ENCODE data around the gene LTBP3. TPM values are rescaled to one million over a fixed set of nuclear protein-coding genes. Genes with fewer than 3 reads are reported as not detected.

Gene LTBP3
- total and polyA plus RNA-seq, 2 donors from 2014 or later, result 61.6 to 165 TPM

DNA sequence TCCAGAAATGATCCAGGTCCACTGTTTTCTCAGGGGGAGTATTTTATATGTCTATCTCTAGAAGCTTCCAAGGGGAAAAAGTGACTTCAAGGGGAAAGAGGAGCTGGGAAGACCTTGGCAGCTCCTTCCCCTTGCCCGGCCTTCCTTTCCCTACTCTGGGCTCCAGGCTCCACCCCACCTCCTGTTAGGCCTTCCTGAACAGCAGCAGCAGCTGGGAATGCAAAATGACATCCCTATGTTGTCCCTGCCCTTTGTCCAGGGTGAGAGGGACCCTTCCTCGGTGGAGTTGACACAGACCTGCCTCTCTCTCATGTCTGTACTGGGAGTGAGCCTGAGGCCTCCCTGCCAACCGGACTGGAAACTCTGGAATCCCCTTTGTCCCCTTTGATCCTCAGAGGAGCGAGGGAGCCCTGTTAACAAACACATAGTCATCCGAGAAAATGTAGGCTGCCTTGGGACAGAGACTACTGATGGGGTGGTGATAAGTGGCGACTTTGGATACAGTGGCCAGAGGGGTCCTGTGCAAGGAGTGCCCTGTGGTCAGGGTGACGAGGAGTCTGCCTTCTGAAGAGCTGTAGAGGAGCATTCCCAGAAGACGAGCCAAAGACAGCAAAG is 68.3 kb downstream of the LTBP3 start:
- Histone ChIP-seq H3K4me1 (ENCODE audit: control insufficient read depth in 2 of 3, insufficient read depth in 2 of 3, low read depth in 1 of 3, low read length in 3 of 3) (peaks cover 27 to 82% (median 70%) of the 10 kb centered on the region in 3 donors), H3K9ac (ENCODE audit: low read length in 3 of 3) (peak overlapping the region in 2 of 3 donors; percentile 43 to 91), H3K4me3 (ENCODE audit: low read length in 3 of 3) (peak overlapping the region in 1 of 3 donors; percentile 29), H3K27me3 (ENCODE audit: control insufficient read depth, insufficient read depth, low read length) (no peaks in the 10 kb centered on the region), H3K36me3 (ENCODE audit: control insufficient read depth in 2 of 3, insufficient read depth in 3 of 3, low read length in 3 of 3) (no peaks in the 10 kb centered on the region), H3K9me3 (ENCODE audit: control insufficient read depth in 2 of 3, insufficient read depth in 1 of 3, low read length in 3 of 3) (no peaks in the 10 kb centered on the region), H3K27ac (ENCODE audit: low read depth in 2 of 2, low read length in 2 of 2) (peak overlapping the region; percentile 98 to 99)
- intact Hi-C loops (cut with DNase I), result no loop called here
- TF ChIP-seq, protein P1, sequence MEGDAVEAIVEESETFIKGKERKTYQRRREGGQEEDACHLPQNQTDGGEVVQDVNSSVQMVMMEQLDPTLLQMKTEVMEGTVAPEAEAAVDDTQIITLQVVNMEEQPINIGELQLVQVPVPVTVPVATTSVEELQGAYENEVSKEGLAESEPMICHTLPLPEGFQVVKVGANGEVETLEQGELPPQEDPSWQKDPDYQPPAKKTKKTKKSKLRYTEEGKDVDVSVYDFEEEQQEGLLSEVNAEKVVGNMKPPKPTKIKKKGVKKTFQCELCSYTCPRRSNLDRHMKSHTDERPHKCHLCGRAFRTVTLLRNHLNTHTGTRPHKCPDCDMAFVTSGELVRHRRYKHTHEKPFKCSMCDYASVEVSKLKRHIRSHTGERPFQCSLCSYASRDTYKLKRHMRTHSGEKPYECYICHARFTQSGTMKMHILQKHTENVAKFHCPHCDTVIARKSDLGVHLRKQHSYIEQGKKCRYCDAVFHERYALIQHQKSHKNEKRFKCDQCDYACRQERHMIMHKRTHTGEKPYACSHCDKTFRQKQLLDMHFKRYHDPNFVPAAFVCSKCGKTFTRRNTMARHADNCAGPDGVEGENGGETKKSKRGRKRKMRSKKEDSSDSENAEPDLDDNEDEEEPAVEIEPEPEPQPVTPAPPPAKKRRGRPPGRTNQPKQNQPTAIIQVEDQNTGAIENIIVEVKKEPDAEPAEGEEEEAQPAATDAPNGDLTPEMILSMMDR (IDR thresholded peaks at IDR 0.05; ENCODE audit: borderline replicate concordance, extremely low read depth, insufficient read depth), result no peak
- FAIRE-seq, result no peak
- DNase-seq, result peak in 2 of 5 donors; percentile 72 to 76

DNA sequence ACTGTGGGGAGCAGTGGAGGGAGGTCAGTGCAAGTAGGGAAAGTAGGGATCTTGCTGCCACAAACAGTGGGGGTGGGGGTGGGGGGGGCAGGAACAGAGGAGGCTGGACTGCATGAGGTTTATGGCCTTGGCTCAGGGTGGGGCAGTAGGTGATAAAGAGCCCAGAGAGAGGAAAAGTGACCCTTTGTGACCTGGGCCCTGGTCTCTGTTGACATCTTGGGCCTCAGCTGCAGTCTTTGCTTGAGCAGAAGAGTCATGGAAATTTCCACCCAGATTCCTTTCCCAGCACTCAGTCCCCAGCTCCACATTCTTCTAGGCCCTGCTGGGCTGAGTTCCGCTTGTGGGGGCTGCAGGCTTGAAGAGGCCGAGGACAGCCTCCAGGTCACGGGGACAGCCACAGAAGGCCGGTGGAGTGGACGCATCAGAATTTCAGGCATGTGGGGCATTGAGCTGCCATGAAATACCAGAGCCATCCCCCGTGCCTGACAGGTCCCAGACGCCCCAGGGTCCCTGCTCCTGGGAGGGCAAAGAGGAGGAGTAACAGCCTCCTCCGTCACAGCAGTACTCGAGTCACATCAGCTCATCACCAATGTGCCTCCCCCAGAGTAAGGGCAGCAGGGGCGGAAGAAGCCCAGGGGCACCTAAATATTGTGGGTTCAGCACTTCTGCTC is 69.0 kb downstream of the LTBP3 start:
- DNase-seq (peak; percentile 83 to 93 (median 87)), FAIRE-seq (no peak)
- intact Hi-C loops (cut with DNase I), result no loop called here
- peak overlapping the region; percentile 98 to 99 for H3K27ac ChIP-seq (ENCODE audit: low read depth in 2 of 2, low read length in 2 of 2)
- peaks cover 27 to 76% (median 70%) of the 10 kb centered on the region in 3 donors for H3K4me1 ChIP-seq (ENCODE audit: control insufficient read depth in 2 of 3, insufficient read depth in 2 of 3, low read depth in 1 of 3, low read length in 3 of 3)
- H3K4me3 ChIP-seq (ENCODE audit: low read length in 3 of 3), result peak overlapping the region in 1 of 3 donors; percentile 59
- H3K36me3 ChIP-seq (ENCODE audit: control insufficient read depth in 2 of 3, insufficient read depth in 3 of 3, low read length in 3 of 3), result no peaks in the 10 kb centered on the region
- TF ChIP-seq, protein P1 (IDR thresholded peaks at IDR 0.05; ENCODE audit: borderline replicate concordance, extremely low read depth, insufficient read depth), result no peak
- H3K27me3 ChIP-seq (ENCODE audit: control insufficient read depth, insufficient read depth, low read length), result no peaks in the 10 kb centered on the region
- H3K9ac ChIP-seq (ENCODE audit: low read length in 3 of 3), result peak overlapping the region in 2 of 3 donors; percentile 68 to 91
- H3K9me3 ChIP-seq (ENCODE audit: control insufficient read depth in 2 of 3, insufficient read depth in 1 of 3, low read length in 3 of 3), result no peaks in the 10 kb centered on the region

Other genes with a start within 250 kb of the LTBP3 start
- gene CDC42EP2, start 243.5 kb downstream of the LTBP3 start, total RNA-seq, result 13.7 TPM
- 19.4 TPM for gene CDC42EP2, start 243.5 kb downstream of the LTBP3 start, polyA plus RNA-seq (ENCODE audit: insufficient read depth, low read depth, low replicate concordance)
- 58.5 TPM for gene DPF2, start 224.5 kb downstream of the LTBP3 start, total RNA-seq
- 25.9 TPM for gene DPF2, start 224.5 kb downstream of the LTBP3 start, polyA plus RNA-seq (ENCODE audit: insufficient read depth, low read depth, low replicate concordance)
- 0.19 TPM for gene TIGD3, start 203.6 kb downstream of the LTBP3 start, total RNA-seq
- 0.95 TPM for gene TIGD3, start 203.6 kb downstream of the LTBP3 start, polyA plus RNA-seq (ENCODE audit: insufficient read depth, low read depth, low replicate concordance)
- 14.7 TPM for gene SLC25A45, start 175.7 kb downstream of the LTBP3 start, total RNA-seq
- 4.1 TPM for gene SLC25A45, start 175.7 kb downstream of the LTBP3 start, polyA plus RNA-seq (ENCODE audit: insufficient read depth, low read depth, low replicate concordance)
- gene FRMD8, start 171.7 kb downstream of the LTBP3 start, total RNA-seq, result 41.3 TPM
- gene FRMD8, start 171.7 kb downstream of the LTBP3 start, polyA plus RNA-seq (ENCODE audit: insufficient read depth, low read depth, low replicate concordance), result 9.4 TPM
- 1,006 TPM for gene NEAT1, start 135.6 kb downstream of the LTBP3 start, total RNA-seq
- 595 TPM for gene NEAT1, start 135.6 kb downstream of the LTBP3 start, polyA plus RNA-seq (ENCODE audit: insufficient read depth, low read depth, low replicate concordance)
- gene MALAT1, start 59.3 kb downstream of the LTBP3 start, total RNA-seq, result 15,262 TPM
- 219 TPM for gene MALAT1, start 59.3 kb downstream of the LTBP3 start, polyA plus RNA-seq (ENCODE audit: insufficient read depth, low read depth, low replicate concordance)
- 72.2 TPM for gene SCYL1, start 33.3 kb downstream of the LTBP3 start, total RNA-seq
- 78.9 TPM for gene SCYL1, start 33.3 kb downstream of the LTBP3 start, polyA plus RNA-seq (ENCODE audit: insufficient read depth, low read depth, low replicate concordance)
- 32.0 TPM for gene ZNRD2, start 12.1 kb upstream of the LTBP3 start, total RNA-seq
- gene ZNRD2, start 12.1 kb upstream of the LTBP3 start, polyA plus RNA-seq (ENCODE audit: insufficient read depth, low read depth, low replicate concordance), result 60.4 TPM
- 36.7 TPM for gene FAM89B, start 14.2 kb upstream of the LTBP3 start, total RNA-seq
- gene FAM89B, start 14.2 kb upstream of the LTBP3 start, polyA plus RNA-seq (ENCODE audit: insufficient read depth, low read depth, low replicate concordance), result 33.5 TPM
- gene EHBP1L1, start 17.7 kb upstream of the LTBP3 start, total RNA-seq, result 95.4 TPM
- gene EHBP1L1, start 17.7 kb upstream of the LTBP3 start, polyA plus RNA-seq (ENCODE audit: insufficient read depth, low read depth, low replicate concordance), result 20.5 TPM
- gene KCNK7, start 37.4 kb upstream of the LTBP3 start, total RNA-seq, result 0.25 TPM
- not detected for gene KCNK7, start 37.4 kb upstream of the LTBP3 start, polyA plus RNA-seq (ENCODE audit: insufficient read depth, low read depth, low replicate concordance)
- 89.1 TPM for gene MAP3K11, start 55.9 kb upstream of the LTBP3 start, total RNA-seq
- gene MAP3K11, start 55.9 kb upstream of the LTBP3 start, polyA plus RNA-seq (ENCODE audit: insufficient read depth, low read depth, low replicate concordance), result 55.7 TPM
- gene PCNX3, start 57.4 kb upstream of the LTBP3 start, total RNA-seq, result 44.4 TPM
- 13.6 TPM for gene PCNX3, start 57.4 kb upstream of the LTBP3 start, polyA plus RNA-seq (ENCODE audit: insufficient read depth, low read depth, low replicate concordance)
- 71.0 TPM for gene SIPA1, start 79.7 kb upstream of the LTBP3 start, total RNA-seq
- gene SIPA1, start 79.7 kb upstream of the LTBP3 start, polyA plus RNA-seq (ENCODE audit: insufficient read depth, low read depth, low replicate concordance), result 46.4 TPM
- 81.6 TPM for gene RELA, start 104.6 kb upstream of the LTBP3 start, total RNA-seq
- gene RELA, start 104.6 kb upstream of the LTBP3 start, polyA plus RNA-seq (ENCODE audit: insufficient read depth, low read depth, low replicate concordance), result 34.8 TPM
- 74.7 TPM for gene KAT5, start 153.9 kb upstream of the LTBP3 start, total RNA-seq
- 68.4 TPM for gene KAT5, start 153.9 kb upstream of the LTBP3 start, polyA plus RNA-seq (ENCODE audit: insufficient read depth, low read depth, low replicate concordance)
- gene RNASEH2C, start 162.4 kb upstream of the LTBP3 start, total RNA-seq, result 43.7 TPM
- gene RNASEH2C, start 162.4 kb upstream of the LTBP3 start, polyA plus RNA-seq (ENCODE audit: insufficient read depth, low read depth, low replicate concordance), result 129 TPM
- gene AP5B1, start 222.6 kb upstream of the LTBP3 start, total RNA-seq, result 18.3 TPM
- 6.3 TPM for gene AP5B1, start 222.6 kb upstream of the LTBP3 start, polyA plus RNA-seq (ENCODE audit: insufficient read depth, low read depth, low replicate concordance)
- gene OVOL1, start 228.7 kb upstream of the LTBP3 start, total RNA-seq, result 6.6 TPM
- gene OVOL1, start 228.7 kb upstream of the LTBP3 start, polyA plus RNA-seq (ENCODE audit: insufficient read depth, low read depth, low replicate concordance), result 6.7 TPM

All from kidney (tissue), 14 donors.